Measurements from ENCODE around the gene SIRT2. TPM values are rescaled to one million over a fixed set of nuclear protein-coding genes. Genes with fewer than 3 reads are reported as not detected.

Gene SIRT2
- total and polyA plus RNA-seq, 2 of the 13 experiments (the other 11 are each of a cell fraction or from before 2014, with no cell fraction given): 22.3 to 26.1 TPM

- TF ChIP-seq HMGXB3 (CRISPR knock-in tag; IDR thresholded peaks at IDR 0.05; ENCODE audit: borderline replicate concordance): no peak
- no peak for TF ChIP-seq ZNF776 (CRISPR knock-in tag; IDR thresholded peaks at IDR 0.05)
- no peak for TF ChIP-seq PHF5A (CRISPR knock-in tag; IDR thresholded peaks at IDR 0.05; ENCODE audit: low read depth, unreplicated experiment)
- no peak for TF ChIP-seq CREB1 (IDR thresholded peaks at IDR 0.05)
- no peak for TF ChIP-seq CREB1 (CRISPR knock-in tag; IDR thresholded peaks at IDR 0.05)
- 0 out of 2 replicates have a peak, but pooled peaks have one; percentile 17 for TF ChIP-seq FOXA3 (CRISPR knock-in tag; IDR thresholded peaks at IDR 0.05)
- no peak for TF ChIP-seq ARID5B (CRISPR knock-in tag; IDR thresholded peaks at IDR 0.05)
- TF ChIP-seq ZNF484 (CRISPR knock-in tag; IDR thresholded peaks at IDR 0.05; ENCODE audit: borderline replicate concordance, low read depth): no peak
- TF ChIP-seq HNRNPH1 (optimal IDR thresholded peaks at IDR 0.05; ENCODE audit: low read depth, low read length): no peak
- no peak for TF ChIP-seq ZNF883 (CRISPR knock-in tag; IDR thresholded peaks at IDR 0.05; ENCODE audit: not compliant biosample characterization)
- peak; percentile 73; the same call in 1 of the 2 replicates for TF ChIP-seq PCBP1 (IDR thresholded peaks at IDR 0.05; ENCODE audit: borderline replicate concordance, low read depth, low read length)
- no peak for TF ChIP-seq ZNF550 (CRISPR knock-in tag; IDR thresholded peaks at IDR 0.05; ENCODE audit: borderline replicate concordance)
- no peak for TF ChIP-seq TBL1XR1 (IDR thresholded peaks at IDR 0.05; ENCODE audit: borderline replicate concordance, low read length, partially characterized antibody)
- no peak for TF ChIP-seq ZFP1 (CRISPR knock-in tag; IDR thresholded peaks at IDR 0.05)
- no peak for TF ChIP-seq BRF2 (CRISPR knock-in tag; IDR thresholded peaks at IDR 0.05)
- TF ChIP-seq ATF4 (CRISPR knock-in tag; IDR thresholded peaks at IDR 0.05): no peak
- TF ChIP-seq ISX (CRISPR knock-in tag; conservative IDR thresholded peaks at IDR 0.05): no peak
- no peak for TF ChIP-seq ZNF121 (CRISPR knock-in tag; IDR thresholded peaks at IDR 0.05)
Observed at GRCh38 chr19:38877781-38878574, 21.4 kb downstream of the SIRT2 start, which contains the start of gene RINL (continued).

Measured in HepG2 (cell line).